Measurements from ENCODE around the gene DNAJC5. TPM values are rescaled to one million over a fixed set of nuclear protein-coding genes. Genes with fewer than 3 reads are reported as not detected.

The DNAJC5 gene
- total RNA-seq, 1 experiment from 2014 or later, result 28.5 TPM

DNA sequence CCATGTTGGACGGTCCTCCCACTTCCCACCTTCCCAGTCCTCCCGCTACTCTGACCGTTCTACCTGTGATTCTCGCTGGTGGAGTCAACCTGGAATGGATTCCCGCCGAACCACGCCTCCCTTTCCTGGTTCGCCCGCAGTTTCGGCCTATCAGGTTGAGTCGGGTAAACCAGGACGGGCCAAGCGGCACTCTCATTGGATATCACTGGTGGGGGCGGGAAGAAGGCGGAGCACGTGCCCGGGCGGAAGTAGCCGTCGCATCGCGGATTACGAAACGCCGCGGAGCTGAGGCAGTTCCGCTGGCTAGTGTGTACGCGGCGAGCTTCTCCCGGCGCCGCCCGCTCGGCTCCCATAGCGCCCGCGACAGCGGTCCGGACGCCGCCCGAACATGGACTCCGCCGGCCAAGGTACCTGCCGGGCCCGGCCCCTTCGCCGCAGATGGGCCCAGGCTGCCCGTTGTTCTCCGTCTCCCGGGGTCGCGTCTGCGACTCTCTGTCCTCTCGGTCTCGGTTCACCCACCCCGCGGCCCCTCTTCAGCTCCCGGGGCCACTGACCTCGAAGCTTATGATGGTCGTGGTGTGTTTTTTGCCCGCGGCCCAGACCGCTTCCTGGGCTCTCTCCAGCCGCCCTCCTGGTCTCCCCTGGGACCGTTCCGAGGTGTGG is 29.8 kb upstream of the DNAJC5 start, which contains the start of gene TPD52L2 (continued):
- TF ChIP-seq, protein P1, sequence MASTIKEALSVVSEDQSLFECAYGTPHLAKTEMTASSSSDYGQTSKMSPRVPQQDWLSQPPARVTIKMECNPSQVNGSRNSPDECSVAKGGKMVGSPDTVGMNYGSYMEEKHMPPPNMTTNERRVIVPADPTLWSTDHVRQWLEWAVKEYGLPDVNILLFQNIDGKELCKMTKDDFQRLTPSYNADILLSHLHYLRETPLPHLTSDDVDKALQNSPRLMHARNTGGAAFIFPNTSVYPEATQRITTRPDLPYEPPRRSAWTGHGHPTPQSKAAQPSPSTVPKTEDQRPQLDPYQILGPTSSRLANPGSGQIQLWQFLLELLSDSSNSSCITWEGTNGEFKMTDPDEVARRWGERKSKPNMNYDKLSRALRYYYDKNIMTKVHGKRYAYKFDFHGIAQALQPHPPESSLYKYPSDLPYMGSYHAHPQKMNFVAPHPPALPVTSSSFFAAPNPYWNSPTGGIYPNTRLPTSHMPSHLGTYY (CRISPR knock-in tag; IDR thresholded peaks at IDR 0.05), result no peak
- TF ChIP-seq, protein P2, sequence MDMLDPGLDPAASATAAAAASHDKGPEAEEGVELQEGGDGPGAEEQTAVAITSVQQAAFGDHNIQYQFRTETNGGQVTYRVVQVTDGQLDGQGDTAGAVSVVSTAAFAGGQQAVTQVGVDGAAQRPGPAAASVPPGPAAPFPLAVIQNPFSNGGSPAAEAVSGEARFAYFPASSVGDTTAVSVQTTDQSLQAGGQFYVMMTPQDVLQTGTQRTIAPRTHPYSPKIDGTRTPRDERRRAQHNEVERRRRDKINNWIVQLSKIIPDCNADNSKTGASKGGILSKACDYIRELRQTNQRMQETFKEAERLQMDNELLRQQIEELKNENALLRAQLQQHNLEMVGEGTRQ (CRISPR knock-in tag; IDR thresholded peaks at IDR 0.05), result peak; percentile 96
- peak; percentile 78; the same call in 1 of the 2 replicates for TF ChIP-seq CREB1 (CRISPR knock-in tag; IDR thresholded peaks at IDR 0.05)
- TF ChIP-seq JAZF1 (CRISPR knock-in tag; IDR thresholded peaks at IDR 0.05), result no peak
- TF ChIP-seq KAT7 (CRISPR knock-in tag; IDR thresholded peaks at IDR 0.05; ENCODE audit: borderline replicate concordance), result 0 out of 2 replicates have a peak, but pooled peaks have one; percentile 33
- TF ChIP-seq EMX1 (CRISPR knock-in tag; IDR thresholded peaks at IDR 0.05), result no peak
- TF ChIP-seq, protein P3, sequence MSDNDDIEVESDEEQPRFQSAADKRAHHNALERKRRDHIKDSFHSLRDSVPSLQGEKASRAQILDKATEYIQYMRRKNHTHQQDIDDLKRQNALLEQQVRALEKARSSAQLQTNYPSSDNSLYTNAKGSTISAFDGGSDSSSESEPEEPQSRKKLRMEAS (CRISPR knock-in tag; IDR thresholded peaks at IDR 0.05), result peak; percentile 93
- TF ChIP-seq ZNF121 (CRISPR knock-in tag; IDR thresholded peaks at IDR 0.05), result no peak
- TF ChIP-seq, protein P4, sequence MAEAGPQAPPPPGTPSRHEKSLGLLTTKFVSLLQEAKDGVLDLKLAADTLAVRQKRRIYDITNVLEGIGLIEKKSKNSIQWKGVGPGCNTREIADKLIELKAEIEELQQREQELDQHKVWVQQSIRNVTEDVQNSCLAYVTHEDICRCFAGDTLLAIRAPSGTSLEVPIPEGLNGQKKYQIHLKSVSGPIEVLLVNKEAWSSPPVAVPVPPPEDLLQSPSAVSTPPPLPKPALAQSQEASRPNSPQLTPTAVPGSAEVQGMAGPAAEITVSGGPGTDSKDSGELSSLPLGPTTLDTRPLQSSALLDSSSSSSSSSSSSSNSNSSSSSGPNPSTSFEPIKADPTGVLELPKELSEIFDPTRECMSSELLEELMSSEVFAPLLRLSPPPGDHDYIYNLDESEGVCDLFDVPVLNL (CRISPR knock-in tag; IDR thresholded peaks at IDR 0.05; ENCODE audit: borderline replicate concordance, low read depth), result no peak
- TF ChIP-seq, protein P5, sequence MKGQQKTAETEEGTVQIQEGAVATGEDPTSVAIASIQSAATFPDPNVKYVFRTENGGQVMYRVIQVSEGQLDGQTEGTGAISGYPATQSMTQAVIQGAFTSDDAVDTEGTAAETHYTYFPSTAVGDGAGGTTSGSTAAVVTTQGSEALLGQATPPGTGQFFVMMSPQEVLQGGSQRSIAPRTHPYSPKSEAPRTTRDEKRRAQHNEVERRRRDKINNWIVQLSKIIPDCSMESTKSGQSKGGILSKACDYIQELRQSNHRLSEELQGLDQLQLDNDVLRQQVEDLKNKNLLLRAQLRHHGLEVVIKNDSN (CRISPR knock-in tag; IDR thresholded peaks at IDR 0.05), result peak; percentile 96
- no peak for TF ChIP-seq ESRRA (CRISPR knock-in tag; IDR thresholded peaks at IDR 0.05; ENCODE audit: borderline replicate concordance)
- TF ChIP-seq ELF4 (CRISPR knock-in tag; IDR thresholded peaks at IDR 0.05; ENCODE audit: low read depth), result no peak
- TF ChIP-seq ZNF396 (CRISPR knock-in tag; IDR thresholded peaks at IDR 0.05; ENCODE audit: borderline replicate concordance), result no peak
- TF ChIP-seq NFATC4 (CRISPR knock-in tag; IDR thresholded peaks at IDR 0.05), result no peak
- no peak for TF ChIP-seq TEAD1 (CRISPR knock-in tag; IDR thresholded peaks at IDR 0.05)
- peak; percentile 92 for TF ChIP-seq GABPB1 (CRISPR knock-in tag; IDR thresholded peaks at IDR 0.05)
- TF ChIP-seq GRHL2 (CRISPR knock-in tag; IDR thresholded peaks at IDR 0.05; ENCODE audit: insufficient replicate concordance, severe bottlenecking), result no peak
- TF ChIP-seq, protein P6, sequence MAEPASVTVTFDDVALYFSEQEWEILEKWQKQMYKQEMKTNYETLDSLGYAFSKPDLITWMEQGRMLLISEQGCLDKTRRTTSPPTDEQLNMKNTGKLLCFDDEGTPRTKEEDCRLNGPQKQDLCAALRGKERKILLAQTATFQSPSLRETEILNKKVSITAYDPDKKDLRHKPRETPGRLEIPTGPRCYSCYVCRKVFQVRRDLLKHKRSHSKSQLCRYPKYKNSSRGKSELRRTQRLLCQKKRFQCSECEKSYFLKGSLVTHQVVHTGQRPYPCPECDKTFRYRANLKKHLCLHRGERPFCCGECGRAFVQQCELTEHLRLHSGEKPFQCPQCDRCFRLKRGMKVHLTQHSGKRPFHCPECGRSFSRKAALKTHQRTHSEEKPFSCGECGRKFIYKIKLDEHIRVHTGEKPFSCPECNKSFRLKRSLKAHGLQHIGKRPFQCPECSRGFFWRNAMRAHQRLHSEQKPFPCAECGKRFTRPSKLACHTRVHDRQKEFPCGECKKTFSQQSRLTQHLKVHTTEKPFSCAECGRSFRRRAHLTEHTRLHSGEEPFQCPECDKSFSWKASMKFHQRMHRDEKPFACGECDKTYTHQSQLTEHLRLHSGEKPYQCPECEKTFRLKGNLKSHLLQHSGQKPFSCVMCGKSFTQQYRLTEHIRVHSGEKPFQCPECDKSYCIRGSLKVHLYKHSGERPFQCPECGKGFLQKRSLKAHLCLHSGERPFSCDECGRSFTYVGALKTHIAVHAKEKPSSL (CRISPR knock-in tag; conservative IDR thresholded peaks at IDR 0.05), result no peak
- TF ChIP-seq, protein P7, sequence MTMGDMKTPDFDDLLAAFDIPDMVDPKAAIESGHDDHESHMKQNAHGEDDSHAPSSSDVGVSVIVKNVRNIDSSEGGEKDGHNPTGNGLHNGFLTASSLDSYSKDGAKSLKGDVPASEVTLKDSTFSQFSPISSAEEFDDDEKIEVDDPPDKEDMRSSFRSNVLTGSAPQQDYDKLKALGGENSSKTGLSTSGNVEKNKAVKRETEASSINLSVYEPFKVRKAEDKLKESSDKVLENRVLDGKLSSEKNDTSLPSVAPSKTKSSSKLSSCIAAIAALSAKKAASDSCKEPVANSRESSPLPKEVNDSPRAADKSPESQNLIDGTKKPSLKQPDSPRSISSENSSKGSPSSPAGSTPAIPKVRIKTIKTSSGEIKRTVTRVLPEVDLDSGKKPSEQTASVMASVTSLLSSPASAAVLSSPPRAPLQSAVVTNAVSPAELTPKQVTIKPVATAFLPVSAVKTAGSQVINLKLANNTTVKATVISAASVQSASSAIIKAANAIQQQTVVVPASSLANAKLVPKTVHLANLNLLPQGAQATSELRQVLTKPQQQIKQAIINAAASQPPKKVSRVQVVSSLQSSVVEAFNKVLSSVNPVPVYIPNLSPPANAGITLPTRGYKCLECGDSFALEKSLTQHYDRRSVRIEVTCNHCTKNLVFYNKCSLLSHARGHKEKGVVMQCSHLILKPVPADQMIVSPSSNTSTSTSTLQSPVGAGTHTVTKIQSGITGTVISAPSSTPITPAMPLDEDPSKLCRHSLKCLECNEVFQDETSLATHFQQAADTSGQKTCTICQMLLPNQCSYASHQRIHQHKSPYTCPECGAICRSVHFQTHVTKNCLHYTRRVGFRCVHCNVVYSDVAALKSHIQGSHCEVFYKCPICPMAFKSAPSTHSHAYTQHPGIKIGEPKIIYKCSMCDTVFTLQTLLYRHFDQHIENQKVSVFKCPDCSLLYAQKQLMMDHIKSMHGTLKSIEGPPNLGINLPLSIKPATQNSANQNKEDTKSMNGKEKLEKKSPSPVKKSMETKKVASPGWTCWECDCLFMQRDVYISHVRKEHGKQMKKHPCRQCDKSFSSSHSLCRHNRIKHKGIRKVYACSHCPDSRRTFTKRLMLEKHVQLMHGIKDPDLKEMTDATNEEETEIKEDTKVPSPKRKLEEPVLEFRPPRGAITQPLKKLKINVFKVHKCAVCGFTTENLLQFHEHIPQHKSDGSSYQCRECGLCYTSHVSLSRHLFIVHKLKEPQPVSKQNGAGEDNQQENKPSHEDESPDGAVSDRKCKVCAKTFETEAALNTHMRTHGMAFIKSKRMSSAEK (CRISPR knock-in tag; IDR thresholded peaks at IDR 0.05; ENCODE audit: borderline replicate concordance), result no peak
- TF ChIP-seq ZNF671 (CRISPR knock-in tag; IDR thresholded peaks at IDR 0.05), result no peak
- TF ChIP-seq ZBTB21 (CRISPR knock-in tag; IDR thresholded peaks at IDR 0.05; ENCODE audit: borderline replicate concordance), result peak; percentile 53; the same call in 1 of the 2 replicates
- TF ChIP-seq PRRX2 (CRISPR knock-in tag; IDR thresholded peaks at IDR 0.05), result no peak
- peak; percentile 98 for TF ChIP-seq SP1 (CRISPR knock-in tag; conservative IDR thresholded peaks at IDR 0.05)
- TF ChIP-seq, protein P8, sequence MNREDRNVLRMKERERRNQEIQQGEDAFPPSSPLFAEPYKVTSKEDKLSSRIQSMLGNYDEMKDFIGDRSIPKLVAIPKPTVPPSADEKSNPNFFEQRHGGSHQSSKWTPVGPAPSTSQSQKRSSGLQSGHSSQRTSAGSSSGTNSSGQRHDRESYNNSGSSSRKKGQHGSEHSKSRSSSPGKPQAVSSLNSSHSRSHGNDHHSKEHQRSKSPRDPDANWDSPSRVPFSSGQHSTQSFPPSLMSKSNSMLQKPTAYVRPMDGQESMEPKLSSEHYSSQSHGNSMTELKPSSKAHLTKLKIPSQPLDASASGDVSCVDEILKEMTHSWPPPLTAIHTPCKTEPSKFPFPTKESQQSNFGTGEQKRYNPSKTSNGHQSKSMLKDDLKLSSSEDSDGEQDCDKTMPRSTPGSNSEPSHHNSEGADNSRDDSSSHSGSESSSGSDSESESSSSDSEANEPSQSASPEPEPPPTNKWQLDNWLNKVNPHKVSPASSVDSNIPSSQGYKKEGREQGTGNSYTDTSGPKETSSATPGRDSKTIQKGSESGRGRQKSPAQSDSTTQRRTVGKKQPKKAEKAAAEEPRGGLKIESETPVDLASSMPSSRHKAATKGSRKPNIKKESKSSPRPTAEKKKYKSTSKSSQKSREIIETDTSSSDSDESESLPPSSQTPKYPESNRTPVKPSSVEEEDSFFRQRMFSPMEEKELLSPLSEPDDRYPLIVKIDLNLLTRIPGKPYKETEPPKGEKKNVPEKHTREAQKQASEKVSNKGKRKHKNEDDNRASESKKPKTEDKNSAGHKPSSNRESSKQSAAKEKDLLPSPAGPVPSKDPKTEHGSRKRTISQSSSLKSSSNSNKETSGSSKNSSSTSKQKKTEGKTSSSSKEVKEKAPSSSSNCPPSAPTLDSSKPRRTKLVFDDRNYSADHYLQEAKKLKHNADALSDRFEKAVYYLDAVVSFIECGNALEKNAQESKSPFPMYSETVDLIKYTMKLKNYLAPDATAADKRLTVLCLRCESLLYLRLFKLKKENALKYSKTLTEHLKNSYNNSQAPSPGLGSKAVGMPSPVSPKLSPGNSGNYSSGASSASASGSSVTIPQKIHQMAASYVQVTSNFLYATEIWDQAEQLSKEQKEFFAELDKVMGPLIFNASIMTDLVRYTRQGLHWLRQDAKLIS (CRISPR knock-in tag; IDR thresholded peaks at IDR 0.05; ENCODE audit: borderline replicate concordance), result no peak
- TF ChIP-seq TP53 (CRISPR knock-in tag; IDR thresholded peaks at IDR 0.05), result peak; percentile 66; the same call in 1 of the 2 replicates
